HG03097 (cell line): ENCODE measurements around the gene PARP3.
A peak's percentile ranks its signal among the peaks of the same experiment; 100 is the strongest.

Source experiments
- ATAC-seq: cut with Tn5 transposase; IDR thresholded peaks from one replicate; pipeline ENCODE4 v1.9.1; 2021; ENCODE audit not compliant: unreplicated experiment, low FRiP score

PARP3 gene

GRCh38 chr3:51964521-51964920, 22.4 kb downstream of the PARP3 start:
- no peak for ATAC-seq

GRCh38 chr3:51966016-51966415, 23.9 kb downstream of the PARP3 start:
- no peak for ATAC-seq

- ATAC-seq, result no peak
These were observed 24.3 kb downstream of the PARP3 start for GRCh38 chr3:51966486-51966885.

GRCh38 chr3:51966922-51967383, 24.8 kb downstream of the PARP3 start:
- no peak for ATAC-seq

- ATAC-seq, result no peak
These were observed 25.4 kb downstream of the PARP3 start, which contains the start of gene PCBP4 for GRCh38 chr3:51967384-51968169. TSS of gene PCBP4 (minus strand) at chr3:51967454. CDS start at chr3:51961240, 6,214 bp downstream.

- ATAC-seq, result no peak
These were observed 26.1 kb downstream of the PARP3 start for GRCh38 chr3:51968170-51968775.

- no peak for ATAC-seq
These were observed 26.9 kb downstream of the PARP3 start for GRCh38 chr3:51968883-51969678.

- no peak for ATAC-seq
These were observed 27.7 kb downstream of the PARP3 start for GRCh38 chr3:51969841-51970240.

GRCh38 chr3:51970606-51971300, 28.6 kb downstream of the PARP3 start:
- ATAC-seq, result no peak

GRCh38 chr3:51971350-51971749, 29.2 kb downstream of the PARP3 start:
- ATAC-seq, result no peak

GRCh38 chr3:51974277-51974962, 32.3 kb downstream of the PARP3 start:
- peak; percentile 14 for ATAC-seq

GRCh38 chr3:51974963-51975851, 33.0 kb downstream of the PARP3 start, which contains the start of gene ABHD14A:
TSS of gene ABHD14A (plus strand) at chr3:51975064. CDS start at chr3:51975136, 72 bp downstream.
- ATAC-seq, result peak; percentile 31

- no peak for ATAC-seq
These were observed 33.8 kb downstream of the PARP3 start for GRCh38 chr3:51975852-51976549.

GRCh38 chr3:51977446-51978142, 35.4 kb downstream of the PARP3 start:
- no peak for ATAC-seq

- ATAC-seq, result no peak
These were observed 36.0 kb downstream of the PARP3 start for GRCh38 chr3:51978143-51978502.

- no peak for ATAC-seq
These were observed 38.1 kb downstream of the PARP3 start for GRCh38 chr3:51980253-51980652.

GRCh38 chr3:51982352-51982837, 40.2 kb downstream of the PARP3 start:
- ATAC-seq, result peak; percentile 35
